Measurements from ENCODE around the gene POU6F2. TPM values are rescaled to one million over a fixed set of nuclear protein-coding genes. Genes with fewer than 3 reads are reported as not detected.

Gene POU6F2
- total RNA-seq, 6 experiments from 2014 or later: 0.12 to 2.1 (median 0.64) TPM; not detected in 2

- 49% methylated on average over 10 of the region's 10 CpGs for WGBS (ENCODE audit: insufficient coverage, low coverage, low lambda C conversion rate, missing lambda C conversion rate)
- no peak for DNase-seq
- TF ChIP-seq CTCF (IDR thresholded peaks at IDR 0.05) (no peak), POLR2A (IDR thresholded peaks at IDR 0.05) (no peak)
Measured at GRCh38 chr7:39291628-39292410, 314.1 kb downstream of the POU6F2 start.

GRCh38 chr7:39293056-39293823 is 315.5 kb downstream of the POU6F2 start:
- H3K27me3 ChIP-seq: no peaks in the 10 kb centered on the region
- intact Hi-C loops (cut with DNase I): no loop called here
- no peak overlapping the region for H3K4me3 ChIP-seq
- no peaks in the 10 kb centered on the region for H3K4me1 ChIP-seq
- no peaks in the 10 kb centered on the region for H3K9me3 ChIP-seq
- no peak overlapping the region for H3K27ac ChIP-seq
- H3K36me3 ChIP-seq: no peaks in the 10 kb centered on the region
- TF ChIP-seq CTCF (IDR thresholded peaks at IDR 0.05) (no peak), POLR2A (IDR thresholded peaks at IDR 0.05) (no peak)
- DNase-seq (no peak), ATAC-seq (no peak)
- WGBS (ENCODE audit: insufficient coverage, low coverage, low lambda C conversion rate, missing lambda C conversion rate): 66% methylated on average over 18 of the region's 26 CpGs

More at GRCh38 chr7:39291628-39292410, 314.1 kb downstream of the POU6F2 start:
- H3K9me3 ChIP-seq: no peaks in the 10 kb centered on the region
- H3K36me3 ChIP-seq: no peaks in the 10 kb centered on the region
- no peak overlapping the region for H3K4me3 ChIP-seq
- H3K4me1 ChIP-seq: no peaks in the 10 kb centered on the region
- peak in 2 of 4 donors; percentile 52 for ATAC-seq
- no peaks in the 10 kb centered on the region for H3K27me3 ChIP-seq
- intact Hi-C loops (cut with DNase I): no loop called here
- no peak overlapping the region for H3K27ac ChIP-seq

GRCh38 chr7:39294022-39294421 is 316.3 kb downstream of the POU6F2 start:
- Histone ChIP-seq H3K27ac (no peak overlapping the region), H3K36me3 (no peaks in the 10 kb centered on the region), H3K27me3 (no peaks in the 10 kb centered on the region), H3K9me3 (no peaks in the 10 kb centered on the region), H3K4me3 (no peak overlapping the region), H3K4me1 (no peaks in the 10 kb centered on the region)
- TF ChIP-seq CTCF (IDR thresholded peaks at IDR 0.05): no peak
- intact Hi-C loops (cut with DNase I): no loop called here
- no peak for DNase-seq
- no peak for ATAC-seq
- WGBS (ENCODE audit: insufficient coverage, low coverage, low lambda C conversion rate, missing lambda C conversion rate): 93% methylated on average over 4 of the region's 4 CpGs

- no peak for ATAC-seq
- intact Hi-C loops (cut with DNase I): no loop called here
- H3K4me3 ChIP-seq: no peak overlapping the region
- no peak for TF ChIP-seq POLR2A (IDR thresholded peaks at IDR 0.05)
- TF ChIP-seq CTCF (IDR thresholded peaks at IDR 0.05): no peak
- no peak for DNase-seq
- H3K27ac ChIP-seq: no peak overlapping the region
- no peaks in the 10 kb centered on the region for H3K36me3 ChIP-seq
- no peaks in the 10 kb centered on the region for H3K27me3 ChIP-seq
- H3K4me1 ChIP-seq: no peaks in the 10 kb centered on the region
- H3K9me3 ChIP-seq: no peaks in the 10 kb centered on the region
Measured at GRCh38 chr7:39295796-39296195, 318.1 kb downstream of the POU6F2 start.

Measured in right lobe of liver (tissue), 6 donors.